Thyroid gland (tissue), 4 donors: ENCODE data around the gene EMILIN3.

ENCODE experiments used
- POLR2A ChIP-seq, 2 donors: fragments of 450-650 bp; IDR thresholded peaks; one replicate each; pipeline ENCODE4 v1.6.1; 2017; ENCODE audit warnings: antibody characterized with exemption in 2 of 2, mild to moderate bottlenecking in 2 of 2, moderate library complexity in 1 of 2
- TF ChIP-seq, protein P1 (sequence below), 6 experiments: fragments of 200-600 bp in 3 of 6; fragments of 450-650 bp in 3 of 6; sonication (generic) in 3 of 6; IDR thresholded peaks; one replicate each; pipeline ENCODE4 v1.5.1; 2016 to 2019; ENCODE audit warnings: antibody characterized with exemption in 6 of 6, mild to moderate bottlenecking in 2 of 6, inconsistent platforms in 1 of 6, moderate library complexity in 1 of 6

DNA sequence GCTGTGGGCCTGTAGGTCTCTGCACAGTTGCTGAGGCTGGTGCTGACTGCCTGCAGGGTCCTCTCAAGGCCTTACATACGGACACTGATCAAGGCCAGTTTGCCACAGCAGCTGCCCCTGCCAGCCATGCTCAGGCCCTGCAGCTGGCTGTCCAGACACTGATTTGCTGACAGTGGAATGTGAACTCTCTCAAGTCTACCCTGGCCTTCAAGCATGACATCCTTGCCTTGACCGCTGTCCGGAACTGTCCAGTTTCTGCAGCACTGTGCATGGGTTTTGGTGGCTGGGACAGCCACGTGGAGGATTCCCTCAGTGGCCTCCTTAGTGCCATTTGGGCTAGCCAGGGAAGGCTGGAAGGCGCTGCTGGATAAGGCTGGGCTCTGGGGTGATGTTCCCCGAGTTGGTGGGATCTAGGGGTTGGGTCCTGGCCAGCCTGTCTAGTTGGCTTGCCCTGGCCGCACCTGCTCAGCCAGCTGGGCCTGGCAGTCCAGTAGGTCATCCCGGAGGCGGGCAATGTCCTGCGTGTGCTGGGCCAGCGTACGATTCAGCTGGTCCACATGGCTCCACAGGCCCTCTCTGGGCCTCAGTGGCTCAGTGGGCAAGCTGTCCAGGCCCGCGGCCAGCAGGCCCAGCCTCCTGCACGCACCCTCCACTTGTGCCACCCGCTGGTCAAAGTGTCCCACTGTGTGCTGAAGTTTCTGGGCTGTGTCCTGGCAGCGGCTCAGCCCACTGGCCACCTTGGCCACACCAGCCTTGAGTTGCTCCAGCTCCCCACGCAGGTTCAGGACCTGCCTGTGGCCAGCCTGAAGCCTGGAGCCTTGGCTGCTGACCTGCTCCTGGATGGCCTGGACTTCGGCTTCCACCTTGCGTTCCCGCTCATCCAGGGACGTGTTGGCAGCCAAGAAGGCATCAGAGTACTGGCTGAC lies 5.5 kb downstream of the EMILIN3 start:
- TF ChIP-seq, protein P1, sequence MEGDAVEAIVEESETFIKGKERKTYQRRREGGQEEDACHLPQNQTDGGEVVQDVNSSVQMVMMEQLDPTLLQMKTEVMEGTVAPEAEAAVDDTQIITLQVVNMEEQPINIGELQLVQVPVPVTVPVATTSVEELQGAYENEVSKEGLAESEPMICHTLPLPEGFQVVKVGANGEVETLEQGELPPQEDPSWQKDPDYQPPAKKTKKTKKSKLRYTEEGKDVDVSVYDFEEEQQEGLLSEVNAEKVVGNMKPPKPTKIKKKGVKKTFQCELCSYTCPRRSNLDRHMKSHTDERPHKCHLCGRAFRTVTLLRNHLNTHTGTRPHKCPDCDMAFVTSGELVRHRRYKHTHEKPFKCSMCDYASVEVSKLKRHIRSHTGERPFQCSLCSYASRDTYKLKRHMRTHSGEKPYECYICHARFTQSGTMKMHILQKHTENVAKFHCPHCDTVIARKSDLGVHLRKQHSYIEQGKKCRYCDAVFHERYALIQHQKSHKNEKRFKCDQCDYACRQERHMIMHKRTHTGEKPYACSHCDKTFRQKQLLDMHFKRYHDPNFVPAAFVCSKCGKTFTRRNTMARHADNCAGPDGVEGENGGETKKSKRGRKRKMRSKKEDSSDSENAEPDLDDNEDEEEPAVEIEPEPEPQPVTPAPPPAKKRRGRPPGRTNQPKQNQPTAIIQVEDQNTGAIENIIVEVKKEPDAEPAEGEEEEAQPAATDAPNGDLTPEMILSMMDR (IDR thresholded peaks at IDR 0.05), result no peak
- TF ChIP-seq POLR2A (IDR thresholded peaks at IDR 0.05), result no peak
